Umbilical cord (tissue), 2 donors: ENCODE data around the gene ZNF770. TPM values are rescaled to one million over a fixed set of nuclear protein-coding genes. Genes with fewer than 3 reads are reported as not detected.
"Not testable (repeated sequence)": the region's sequence is repeated elsewhere in the genome, so short reads cannot be mapped to it uniquely, and the experiment has no call there.

Experiments
- DNase-seq: peaks from one replicate; pipeline ENCODE4 v3.0.0-alpha.2; 2015; ENCODE audit warnings: low spot score
- total RNA-seq: library from RNA; depleted of rRNA; stranded (reverse); fragments of >200 nt; gene quantifications from one replicate; pipeline ENCODE4 v1.2.3, GENCODE V29; 2014; ENCODE audit warnings: low replicate concordance; ENCODE audit not compliant: insufficient read depth

Gene ZNF770
- total RNA-seq, 1 donor from 2014 or later, result 55.6 TPM

DNA sequence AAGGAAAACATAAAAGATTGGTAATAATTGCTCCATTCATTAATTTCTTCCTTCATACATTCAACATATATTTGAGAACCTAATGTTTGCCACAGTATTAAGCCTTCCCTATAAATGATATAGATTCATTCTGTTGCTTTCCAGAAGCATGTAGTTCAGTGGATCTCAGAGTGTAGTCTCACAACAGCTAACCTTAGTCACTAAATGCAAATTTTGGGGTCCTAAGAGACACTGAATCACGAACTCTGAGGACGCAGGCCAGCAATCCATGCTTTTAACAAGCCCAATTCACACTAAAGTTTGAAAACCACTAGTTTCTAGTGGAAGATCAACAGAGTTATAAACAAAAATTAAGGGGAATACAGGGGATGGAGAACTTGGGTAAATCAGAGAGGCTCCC lies 11.3 kb downstream of the ZNF770 start:
- DNase-seq, result no peak

DNA sequence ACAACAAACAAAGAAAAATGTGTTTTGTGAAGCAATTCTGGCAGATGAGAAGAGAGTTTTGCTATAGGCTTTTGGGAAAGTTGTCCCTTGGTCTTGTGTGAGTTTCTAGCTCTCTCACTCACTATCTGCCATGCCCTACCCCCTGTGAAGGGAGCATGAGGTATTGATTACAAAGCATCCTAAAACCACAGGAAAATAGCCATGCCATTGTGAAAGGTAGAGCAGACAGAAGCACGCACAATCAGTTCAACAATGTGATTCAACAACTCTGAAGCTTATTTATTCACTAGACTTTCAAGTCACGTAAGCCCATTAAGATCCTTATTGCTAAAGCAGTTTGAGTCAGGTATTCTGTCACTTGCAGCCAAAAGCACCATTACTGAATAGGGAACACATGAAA lies 12.0 kb downstream of the ZNF770 start:
- DNase-seq, result no peak

GRCh38 chr15:34973512-34973911 lies 14.6 kb downstream of the ZNF770 start:
- no peak for DNase-seq

DNA sequence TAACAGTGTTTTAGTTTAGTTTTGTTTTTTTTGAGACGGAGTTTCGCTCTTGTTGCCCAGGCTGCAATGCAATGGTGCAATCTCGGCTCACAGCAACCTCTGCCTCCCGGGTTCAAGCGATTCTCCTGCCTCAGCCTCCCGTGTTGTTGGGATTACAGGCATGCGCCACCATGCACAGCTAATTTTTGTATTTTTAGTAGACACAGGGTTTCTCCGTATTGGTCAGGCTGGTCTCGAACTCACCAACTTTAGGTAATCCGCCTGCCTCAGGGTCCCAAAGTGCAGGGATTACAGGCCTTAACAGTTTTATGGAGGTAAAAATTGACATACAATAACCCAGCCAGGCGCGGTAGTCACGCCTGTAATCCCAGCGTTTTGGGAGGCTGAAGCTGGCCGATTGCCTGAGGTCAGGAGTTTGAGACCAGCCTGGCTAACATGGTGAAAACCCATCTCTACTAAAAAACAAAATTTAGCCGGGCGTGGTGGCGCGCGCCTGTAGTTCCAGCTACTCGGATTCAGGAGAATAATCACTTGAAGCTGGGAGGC lies 17.9 kb downstream of the ZNF770 start:
- not testable (repeated sequence) for DNase-seq

DNA sequence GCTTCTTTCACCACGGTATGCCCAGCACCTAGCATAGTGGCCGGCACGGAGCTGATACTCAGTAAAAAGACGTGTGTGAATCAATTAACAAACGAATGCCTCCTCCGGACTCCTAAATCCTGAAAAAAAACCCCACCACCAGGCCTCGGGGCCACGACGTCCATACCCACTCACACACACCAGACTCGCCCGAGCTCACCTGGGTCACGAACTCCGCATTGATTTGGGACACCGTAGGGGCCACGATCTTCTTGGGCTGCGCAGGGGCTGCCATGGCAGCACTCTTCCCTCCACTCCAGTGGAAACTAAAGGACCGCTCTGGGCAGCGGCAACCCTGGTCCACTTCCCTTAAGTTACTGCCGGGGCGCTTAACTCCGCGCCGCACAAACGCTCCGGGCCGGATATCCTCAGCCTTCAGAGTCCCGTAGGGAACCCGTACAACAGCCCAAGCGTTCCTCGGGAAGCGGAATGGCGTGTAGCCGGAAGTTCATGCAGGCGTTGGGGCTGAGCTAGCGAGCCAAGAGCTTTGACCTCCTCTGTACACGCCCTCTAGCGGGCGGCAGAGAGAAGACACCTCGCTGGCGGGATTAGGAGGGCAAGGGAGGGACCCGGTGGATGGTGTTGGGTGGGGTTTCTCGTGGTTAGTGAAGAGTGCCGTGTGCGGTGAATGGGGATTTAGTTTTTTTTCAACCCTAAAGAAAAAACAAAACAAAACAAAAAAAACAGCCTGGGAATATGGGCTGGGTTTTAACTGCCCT lies 18.6 kb downstream of the ZNF770 start, which contains the start of gene AQR:
Gene AQR, minus strand, starts transcription at position 403 of the 758 bp plus-strand sequence. Its CDS starts 129 bp downstream, at position 274.
- DNase-seq, result peak; percentile 99

DNA sequence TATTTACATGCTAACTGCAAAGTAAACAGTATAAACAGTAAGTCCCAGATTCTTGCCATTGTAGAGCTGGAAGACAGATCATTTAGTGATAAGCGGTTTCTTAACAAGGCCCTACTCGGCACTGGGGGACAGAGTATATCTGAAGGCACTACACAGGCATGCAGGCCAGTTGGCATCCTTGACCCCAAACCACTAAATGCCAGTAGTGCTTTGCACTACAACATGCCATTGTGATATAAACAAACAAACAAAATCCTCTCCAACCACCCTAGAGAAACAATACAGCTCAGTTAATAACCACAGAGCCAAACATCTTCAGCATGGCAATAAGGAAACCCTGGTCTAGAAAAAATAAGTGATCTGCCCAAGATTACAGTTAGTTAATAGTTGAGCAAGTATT lies 23.8 kb downstream of the ZNF770 start:
- no peak for DNase-seq

DNA sequence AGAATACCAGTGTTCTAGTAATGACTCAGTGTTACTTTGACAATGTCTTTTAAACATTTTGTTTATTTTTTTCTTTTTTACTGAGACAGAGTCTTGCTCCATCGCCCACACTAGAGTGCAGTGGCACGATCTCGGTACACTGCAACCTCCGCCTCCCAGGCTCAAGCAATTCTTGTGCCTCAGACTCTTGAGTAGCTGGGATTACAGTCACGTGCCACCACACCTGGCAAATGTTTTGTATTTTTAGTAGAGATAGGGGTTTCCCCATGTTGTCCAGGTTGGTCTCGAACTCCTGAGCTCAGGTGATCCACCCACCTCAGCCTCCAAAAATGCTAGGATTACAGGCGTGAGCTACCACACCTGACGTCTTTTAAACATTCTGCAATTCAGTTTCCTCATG lies 34.2 kb downstream of the ZNF770 start:
- DNase-seq, result no peak

GRCh38 chr15:34952481-34952880 lies 35.6 kb downstream of the ZNF770 start:
- no peak for DNase-seq

- DNase-seq, result no peak
Observed at GRCh38 chr15:34951993-34952392, 36.1 kb downstream of the ZNF770 start.

DNA sequence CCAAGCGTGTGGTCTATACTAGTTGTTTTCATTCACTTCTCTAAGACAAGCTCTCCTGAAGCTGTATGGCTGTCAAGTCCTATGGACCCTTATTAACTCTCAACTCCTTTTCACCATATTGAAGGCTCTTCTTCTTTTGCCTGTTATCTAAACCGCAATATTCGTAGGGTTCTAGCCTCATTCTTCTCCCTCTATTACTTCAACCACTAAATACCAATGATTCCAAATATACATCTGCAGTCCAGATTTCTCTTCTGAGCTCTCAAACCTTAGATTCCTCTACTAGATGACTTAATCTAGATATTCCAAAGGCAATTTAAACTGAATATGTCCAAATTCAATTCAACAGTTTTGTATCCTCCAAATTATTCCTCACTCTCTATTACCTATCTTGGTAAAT lies 43.2 kb downstream of the ZNF770 start:
- DNase-seq, result no peak

GRCh38 chr15:34943711-34944110 lies 44.4 kb downstream of the ZNF770 start:
- no peak for DNase-seq

GRCh38 chr15:34943264-34943663 lies 44.8 kb downstream of the ZNF770 start:
- not testable (repeated sequence) for DNase-seq

GRCh38 chr15:34942363-34942762 lies 45.7 kb downstream of the ZNF770 start:
- DNase-seq, result no peak

DNA sequence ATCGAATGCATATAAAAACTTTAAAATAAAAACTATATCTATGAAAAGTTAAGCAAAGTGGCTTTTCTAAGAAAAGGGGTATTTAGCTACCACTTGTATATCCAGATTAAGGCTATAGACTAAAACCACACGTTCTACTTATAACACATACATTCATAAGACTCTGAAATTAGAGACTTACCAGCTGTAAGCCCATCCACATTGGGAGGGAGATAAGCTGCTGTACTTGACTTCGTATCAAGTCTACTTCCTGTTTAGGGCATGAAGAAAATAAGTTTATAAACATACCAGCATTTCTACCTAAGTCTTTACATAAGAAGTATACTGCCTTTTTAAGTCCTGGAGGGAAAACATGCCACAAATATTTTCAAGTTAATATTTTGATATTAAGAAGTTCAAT lies 46.3 kb downstream of the ZNF770 start:
- DNase-seq, result no peak

DNA sequence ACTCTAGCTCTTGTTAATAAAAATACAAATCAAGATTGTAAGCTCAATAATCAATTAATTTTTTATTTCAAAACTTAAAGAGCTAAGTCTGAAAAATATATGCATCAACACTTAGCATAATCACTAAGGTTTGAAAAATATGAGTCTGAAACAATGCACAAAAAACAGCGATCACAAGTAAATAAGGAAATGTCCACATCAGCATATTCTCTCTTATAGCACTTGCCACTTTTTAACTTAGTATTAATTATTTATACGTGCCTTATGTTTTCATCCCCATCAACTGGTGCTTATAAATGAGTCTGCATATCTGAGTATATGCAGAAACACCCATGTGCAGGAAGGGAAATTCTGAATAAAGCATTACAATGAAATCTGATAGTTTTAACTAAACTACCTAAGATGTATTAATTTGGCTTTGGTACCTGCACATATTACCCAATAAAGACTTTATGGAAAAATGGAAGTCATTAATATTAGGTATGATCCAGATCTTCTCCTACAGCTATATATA lies 46.8 kb downstream of the ZNF770 start:
- no peak for DNase-seq

- DNase-seq, result no peak
Observed at GRCh38 chr15:34933432-34933975, 54.6 kb downstream of the ZNF770 start.

GRCh38 chr15:34928349-34928748 lies 59.7 kb downstream of the ZNF770 start:
- not testable (repeated sequence) for DNase-seq

Other genes with a start within 250 kb of the ZNF770 start
- gene GJD2, start 233.3 kb downstream of the ZNF770 start, total RNA-seq, result 5.1 TPM
- 194 TPM for gene ACTC1, start 192.7 kb downstream of the ZNF770 start, total RNA-seq
- 33.9 TPM for gene AQR, start 18.5 kb downstream of the ZNF770 start, total RNA-seq
- not detected for gene NANOGP8, start 97.0 kb upstream of the ZNF770 start, total RNA-seq